HG03159 (cell line): Measurements from ENCODE around the gene PTPDC1.

Experiments used
- ATAC-seq: cut with Tn5 transposase; IDR thresholded peaks from one replicate; pipeline ENCODE4 v1.9.1; 2021; ENCODE audit warnings: mild to moderate bottlenecking, moderate library complexity; ENCODE audit not compliant: unreplicated experiment

PTPDC1 gene

GRCh38 chr9:94140418-94140780 is 56.1 kb downstream of the PTPDC1 start:
- no peak for ATAC-seq

- ATAC-seq = no peak
Measured at GRCh38 chr9:94140791-94141790, 56.8 kb downstream of the PTPDC1 start.

- ATAC-seq = no peak
Measured at GRCh38 chr9:94142353-94142752, 58.1 kb downstream of the PTPDC1 start.

- no peak for ATAC-seq
Measured at GRCh38 chr9:94144394-94144793, 60.1 kb downstream of the PTPDC1 start.

GRCh38 chr9:94145640-94146039 is 61.4 kb downstream of the PTPDC1 start:
- no peak for ATAC-seq

GRCh38 chr9:94147776-94148175 is 63.5 kb downstream of the PTPDC1 start:
- no peak for ATAC-seq

- ATAC-seq = no peak
Measured at GRCh38 chr9:94148419-94148818, 64.2 kb downstream of the PTPDC1 start.

GRCh38 chr9:94149696-94150095 is 65.4 kb downstream of the PTPDC1 start:
- ATAC-seq = no peak

GRCh38 chr9:94150279-94150828 is 66.1 kb downstream of the PTPDC1 start:
- no peak for ATAC-seq

- ATAC-seq = no peak
Measured at GRCh38 chr9:94150890-94151650, 66.8 kb downstream of the PTPDC1 start.

GRCh38 chr9:94153905-94154304 is 69.6 kb downstream of the PTPDC1 start:
- ATAC-seq = no peak

- ATAC-seq = no peak
Measured at GRCh38 chr9:94156348-94157049, 72.2 kb downstream of the PTPDC1 start.

GRCh38 chr9:94157050-94157801 is 73.0 kb downstream of the PTPDC1 start:
- ATAC-seq = no peak
